ENCODE results near the gene PLCL1.

PLCL1 gene

GRCh38 chr2:198072655-198073054 is 268.3 kb downstream of the PLCL1 start:
- DNase-seq = no peak

- DNase-seq = no peak
These were observed 268.9 kb downstream of the PLCL1 start for GRCh38 chr2:198073253-198073652.

- no peak for DNase-seq
These were observed 273.1 kb downstream of the PLCL1 start for GRCh38 chr2:198077477-198077876.

- no peak for DNase-seq
These were observed 276.7 kb downstream of the PLCL1 start for GRCh38 chr2:198080879-198081765.

- no peak for DNase-seq
These were observed 279.8 kb downstream of the PLCL1 start for GRCh38 chr2:198084156-198084555.

- DNase-seq = no peak
These were observed 291.6 kb downstream of the PLCL1 start for GRCh38 chr2:198096002-198096401.

- DNase-seq = no peak
These were observed 292.6 kb downstream of the PLCL1 start for GRCh38 chr2:198096965-198097364.

- DNase-seq = no peak
These were observed 293.2 kb downstream of the PLCL1 start for GRCh38 chr2:198097630-198098029.

GRCh38 chr2:198098386-198098785 is 294.0 kb downstream of the PLCL1 start:
- DNase-seq = no peak

- no peak for DNase-seq
These were observed 294.5 kb downstream of the PLCL1 start for GRCh38 chr2:198098918-198099317.

GRCh38 chr2:198100346-198100745 is 296.0 kb downstream of the PLCL1 start:
- DNase-seq = no peak

- no peak for DNase-seq
These were observed 297.3 kb downstream of the PLCL1 start for GRCh38 chr2:198101688-198102087.

GRCh38 chr2:198102120-198102519 is 297.7 kb downstream of the PLCL1 start:
- DNase-seq = no peak

- DNase-seq = no peak
These were observed 298.5 kb downstream of the PLCL1 start for GRCh38 chr2:198102856-198103255.

GRCh38 chr2:198106621-198107385 is 302.4 kb downstream of the PLCL1 start:
- no peak for DNase-seq

- no peak for DNase-seq
These were observed 308.9 kb downstream of the PLCL1 start for GRCh38 chr2:198113316-198113715.

- no peak for DNase-seq
These were observed 309.7 kb downstream of the PLCL1 start for GRCh38 chr2:198114064-198114463.

- DNase-seq = no peak
These were observed 310.8 kb downstream of the PLCL1 start for GRCh38 chr2:198115201-198115600.

- no peak for DNase-seq
These were observed 312.4 kb downstream of the PLCL1 start for GRCh38 chr2:198116756-198117155.

GRCh38 chr2:198117406-198118041 is 313.1 kb downstream of the PLCL1 start:
- DNase-seq = no peak

- DNase-seq = no peak
These were observed 323.2 kb downstream of the PLCL1 start for GRCh38 chr2:198127627-198128026.

- DNase-seq = no peak
These were observed 325.2 kb downstream of the PLCL1 start for GRCh38 chr2:198129609-198130008.

GRCh38 chr2:198134293-198134955 is 330.0 kb downstream of the PLCL1 start:
- no peak for DNase-seq

All from activated gamma-delta T cell (primary cell).